Breast epithelium (tissue), 3 donors: ENCODE results near the gene FSTL4.

Source experiments
- CTCF ChIP-seq, 3 donors: fragments of 450-650 bp; IDR thresholded peaks; one replicate each; pipeline ENCODE4 v1.5.1; 2016 to 2017; ENCODE audit warnings: antibody characterized with exemption in 3 of 3, mild to moderate bottlenecking in 3 of 3, moderate library complexity in 3 of 3
- POLR2AphosphoS5 ChIP-seq, 3 donors: sonication (generic); formaldehyde crosslinking; IDR thresholded peaks; one replicate each; pipeline ENCODE4 v1.6.1; 2017; ENCODE audit warnings: antibody characterized with exemption in 3 of 3

DNA sequence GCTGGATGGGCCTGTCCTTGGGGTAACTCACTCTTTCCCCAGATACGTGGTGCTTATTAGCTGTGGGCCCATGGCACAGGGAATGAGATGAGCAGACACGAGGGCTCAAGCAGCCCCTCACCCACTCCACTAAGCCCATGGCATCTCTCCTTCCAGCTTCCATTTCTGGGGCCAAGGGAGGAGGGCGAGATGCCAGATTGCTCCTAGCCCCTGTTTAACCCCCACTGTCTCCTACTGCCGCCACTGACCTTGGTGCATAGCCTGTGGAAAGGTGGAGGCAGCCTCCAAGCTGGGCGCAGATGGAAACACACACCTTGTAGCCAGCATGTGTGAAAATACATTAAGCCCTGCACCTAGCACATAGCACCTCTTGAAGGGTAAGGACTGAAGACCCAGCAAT lies 167.6 kb downstream of the FSTL4 start:
- TF ChIP-seq CTCF (IDR thresholded peaks at IDR 0.05): no peak
- TF ChIP-seq POLR2AphosphoS5 (IDR thresholded peaks at IDR 0.05): no peak
